Peyer's patch (tissue), 4 donors: ENCODE data around the gene MAGI2.

Experiments
- POLR2A ChIP-seq, 2 donors: fragments of 450-650 bp; IDR thresholded peaks; one replicate each; pipeline ENCODE4 v1.5.1; 2017; ENCODE audit warnings: antibody characterized with exemption in 2 of 2, mild to moderate bottlenecking in 2 of 2, moderate library complexity in 2 of 2
- TF ChIP-seq, protein P1 (sequence below), 6 experiments: fragments of 450-650 bp in 4 of 6; fragments of 200-600 bp in 2 of 6; sonication (generic) in 1 of 6; IDR thresholded peaks; one replicate each; pipeline ENCODE4 v1.5.1; 2017 to 2019; ENCODE audit warnings: antibody characterized with exemption in 6 of 6, mild to moderate bottlenecking in 3 of 6, moderate library complexity in 1 of 6

DNA sequence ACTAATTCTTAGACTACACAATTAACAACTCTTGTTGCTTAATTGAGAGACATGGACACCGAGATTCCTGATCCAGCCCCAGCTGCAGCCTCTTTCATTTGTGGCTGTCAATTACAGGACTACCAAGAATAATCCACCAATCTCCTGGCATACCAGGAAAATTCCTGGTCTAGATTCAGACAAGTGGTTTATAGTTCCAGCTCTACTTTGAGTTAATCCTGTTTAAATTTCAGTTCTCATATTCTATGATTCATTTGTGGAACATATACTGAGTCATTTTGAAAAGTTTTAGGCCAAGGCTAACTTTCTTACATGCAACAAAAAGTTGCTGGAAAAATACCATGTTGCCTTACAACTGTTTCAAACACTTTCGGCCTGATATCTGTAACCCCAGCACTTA is 253.5 kb downstream of the MAGI2 start:
- TF ChIP-seq, protein P1, sequence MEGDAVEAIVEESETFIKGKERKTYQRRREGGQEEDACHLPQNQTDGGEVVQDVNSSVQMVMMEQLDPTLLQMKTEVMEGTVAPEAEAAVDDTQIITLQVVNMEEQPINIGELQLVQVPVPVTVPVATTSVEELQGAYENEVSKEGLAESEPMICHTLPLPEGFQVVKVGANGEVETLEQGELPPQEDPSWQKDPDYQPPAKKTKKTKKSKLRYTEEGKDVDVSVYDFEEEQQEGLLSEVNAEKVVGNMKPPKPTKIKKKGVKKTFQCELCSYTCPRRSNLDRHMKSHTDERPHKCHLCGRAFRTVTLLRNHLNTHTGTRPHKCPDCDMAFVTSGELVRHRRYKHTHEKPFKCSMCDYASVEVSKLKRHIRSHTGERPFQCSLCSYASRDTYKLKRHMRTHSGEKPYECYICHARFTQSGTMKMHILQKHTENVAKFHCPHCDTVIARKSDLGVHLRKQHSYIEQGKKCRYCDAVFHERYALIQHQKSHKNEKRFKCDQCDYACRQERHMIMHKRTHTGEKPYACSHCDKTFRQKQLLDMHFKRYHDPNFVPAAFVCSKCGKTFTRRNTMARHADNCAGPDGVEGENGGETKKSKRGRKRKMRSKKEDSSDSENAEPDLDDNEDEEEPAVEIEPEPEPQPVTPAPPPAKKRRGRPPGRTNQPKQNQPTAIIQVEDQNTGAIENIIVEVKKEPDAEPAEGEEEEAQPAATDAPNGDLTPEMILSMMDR (IDR thresholded peaks at IDR 0.05) = no peak
- TF ChIP-seq POLR2A (IDR thresholded peaks at IDR 0.05) = no peak
